Prostate gland (tissue), 2 donors: Measurements from ENCODE around the gene NBAS. TPM values are rescaled to one million over a fixed set of nuclear protein-coding genes. Genes with fewer than 3 reads are reported as not detected.

Experiments used
- DNase-seq: peaks from one replicate; pipeline ENCODE4 v3.0.0-alpha.2; 2019; ENCODE audit warnings: low spot score
- H3K27ac ChIP-seq, 2 donors: fragments of 200-600 bp; sonication (generic); 2 replicates each; pipeline ENCODE4 v1.5.1; 2017 to 2019
- H3K27me3 ChIP-seq: fragments of 200-600 bp; sonication (generic); replicated peaks from 2 replicates; pipeline ENCODE4 v1.5.1; 2019; ENCODE audit not compliant: insufficient read depth
- H3K36me3 ChIP-seq, 2 donors: fragments of 200-600 bp; sonication (generic); 1 replicate in 1 of 2; 2 replicates in 1 of 2; pipeline versions ENCODE4 v1.5.1 to v1.8.1; 2017 to 2019
- H3K4me1 ChIP-seq: fragments of 200-600 bp; sonication (generic); replicated peaks from 2 replicates; pipeline ENCODE4 v1.5.1; 2019
- H3K4me3 ChIP-seq, 2 donors: fragments of 200-600 bp; sonication (generic); 2 replicates each; pipeline ENCODE4 v1.5.1; 2017 to 2019
- H3K9me3 ChIP-seq: fragments of 200-600 bp; sonication (generic); 2 replicates; pipeline ENCODE4 v1.5.1; 2017
- POLR2A ChIP-seq: fragments of 450-650 bp; IDR thresholded peaks from one replicate; pipeline ENCODE4 v1.6.1; 2016; ENCODE audit warnings: antibody characterized with exemption, mild to moderate bottlenecking
- POLR2AphosphoS5 ChIP-seq: sonication (generic); formaldehyde crosslinking; IDR thresholded peaks from one replicate; pipeline ENCODE4 v1.6.1; 2017; ENCODE audit warnings: antibody characterized with exemption
- WGBS: methylation state at CpG from one replicate; pipeline ENCODE4 v1.1.5; 2018; 5-methylcytosine and 5-hydroxymethylcytosine counted together
- intact Hi-C: fragments of 100-400 bp; cut with DNase I; formaldehyde crosslinking; loops from one replicate; pipeline ENCODE4 v1.14.2; 2022
- total RNA-seq, 2 donors: library from RNA; depleted of rRNA; stranded (reverse); fragments of >200 nt; gene quantifications; one replicate each; pipeline ENCODE4 v1.1.0, GENCODE V29; 2016
- TF ChIP-seq, protein P1 (sequence below), 4 experiments: fragments of 200-600 bp in 2 of 4; fragments of 450-650 bp in 2 of 4; sonication (generic) in 2 of 4; IDR thresholded peaks; 1 replicate in 3 of 4; 2 replicates in 1 of 4; pipeline ENCODE4 v1.5.1; 2016 to 2019; ENCODE audit warnings: antibody characterized with exemption in 4 of 4, mild to moderate bottlenecking in 2 of 4, moderate library complexity in 2 of 4

NBAS gene
- total RNA-seq, 2 donors from 2014 or later = 34.8 to 55.0 TPM

DNA sequence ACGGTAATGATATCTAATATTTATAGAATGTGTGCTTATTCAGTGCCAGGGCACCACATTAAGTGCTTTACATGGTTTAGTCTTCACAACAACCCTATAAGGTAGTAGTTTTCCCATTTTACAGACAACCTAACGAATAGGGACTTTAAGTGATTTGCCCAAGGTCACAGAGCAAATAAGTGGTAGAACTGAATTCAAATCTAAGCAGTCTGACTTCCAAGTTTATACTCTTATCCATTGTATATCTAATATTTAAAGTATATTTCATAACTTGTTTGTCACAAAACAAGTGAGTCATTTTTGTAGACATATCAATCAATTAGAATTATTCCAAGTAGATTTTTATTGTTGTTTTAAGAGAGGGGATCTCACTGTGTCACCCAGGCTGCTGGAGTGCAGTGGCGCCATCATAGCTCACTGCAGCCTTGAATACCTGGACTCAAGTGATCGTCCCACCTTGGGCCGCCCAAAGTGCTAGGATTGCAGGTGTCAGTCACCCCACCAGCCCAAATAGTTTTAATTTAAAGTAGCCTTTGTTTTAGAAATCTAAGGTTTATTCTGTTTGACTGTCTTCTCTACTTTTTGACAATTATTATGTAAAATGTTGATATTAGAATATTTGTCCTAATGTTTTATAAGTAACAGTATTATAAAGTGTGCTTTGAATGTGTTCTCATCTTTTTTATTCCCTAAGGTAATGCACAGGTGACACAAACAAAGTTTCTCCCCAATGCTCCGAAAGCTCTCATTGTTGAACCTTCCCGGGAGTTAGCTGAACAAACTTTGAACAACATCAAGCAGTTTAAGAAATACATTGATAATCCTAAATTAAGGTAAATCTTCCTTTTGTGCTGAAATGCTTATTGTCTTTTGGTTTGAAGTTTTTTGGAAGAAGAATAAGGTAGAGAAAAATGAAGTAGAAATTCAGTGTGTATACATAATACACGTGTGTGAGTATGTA lies 45.6 kb upstream of the NBAS start:
- H3K27me3 ChIP-seq = no peaks in the 10 kb centered on the region
- H3K9me3 ChIP-seq = no peaks in the 10 kb centered on the region
- no peak for DNase-seq
- no peaks in the 10 kb centered on the region for H3K4me1 ChIP-seq
- H3K27ac ChIP-seq = no peak overlapping the region
- TF ChIP-seq, protein P1, sequence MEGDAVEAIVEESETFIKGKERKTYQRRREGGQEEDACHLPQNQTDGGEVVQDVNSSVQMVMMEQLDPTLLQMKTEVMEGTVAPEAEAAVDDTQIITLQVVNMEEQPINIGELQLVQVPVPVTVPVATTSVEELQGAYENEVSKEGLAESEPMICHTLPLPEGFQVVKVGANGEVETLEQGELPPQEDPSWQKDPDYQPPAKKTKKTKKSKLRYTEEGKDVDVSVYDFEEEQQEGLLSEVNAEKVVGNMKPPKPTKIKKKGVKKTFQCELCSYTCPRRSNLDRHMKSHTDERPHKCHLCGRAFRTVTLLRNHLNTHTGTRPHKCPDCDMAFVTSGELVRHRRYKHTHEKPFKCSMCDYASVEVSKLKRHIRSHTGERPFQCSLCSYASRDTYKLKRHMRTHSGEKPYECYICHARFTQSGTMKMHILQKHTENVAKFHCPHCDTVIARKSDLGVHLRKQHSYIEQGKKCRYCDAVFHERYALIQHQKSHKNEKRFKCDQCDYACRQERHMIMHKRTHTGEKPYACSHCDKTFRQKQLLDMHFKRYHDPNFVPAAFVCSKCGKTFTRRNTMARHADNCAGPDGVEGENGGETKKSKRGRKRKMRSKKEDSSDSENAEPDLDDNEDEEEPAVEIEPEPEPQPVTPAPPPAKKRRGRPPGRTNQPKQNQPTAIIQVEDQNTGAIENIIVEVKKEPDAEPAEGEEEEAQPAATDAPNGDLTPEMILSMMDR (IDR thresholded peaks at IDR 0.05) = no peak
- TF ChIP-seq POLR2AphosphoS5 = no peak
- TF ChIP-seq POLR2A = no peak
- H3K36me3 ChIP-seq = peaks cover 13 to 29% of the 10 kb centered on the region in 2 donors
- 87% methylated on average over 8 of the region's 8 CpGs for WGBS
- intact Hi-C loops = no loop called here
- H3K4me3 ChIP-seq = no peak overlapping the region

DNA sequence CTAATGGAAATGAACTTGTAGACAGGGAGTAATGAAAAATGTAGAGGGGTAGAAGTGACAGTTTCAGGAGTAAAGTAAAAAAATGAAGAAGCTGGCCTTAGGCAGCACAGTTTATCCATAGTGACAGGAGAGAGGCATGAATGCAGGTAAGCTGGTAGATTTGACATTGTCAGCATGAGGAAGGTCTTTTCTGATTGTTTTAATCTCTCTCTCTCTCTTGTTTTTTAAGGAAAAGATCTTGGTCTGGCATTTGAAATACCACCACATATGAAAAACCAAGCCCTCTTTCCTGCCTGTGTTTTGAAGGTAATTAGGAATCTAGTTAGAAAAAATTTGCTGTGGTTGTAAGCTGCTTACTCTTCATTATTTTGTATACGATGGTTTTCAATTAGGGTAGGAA lies 44.6 kb upstream of the NBAS start:
- no peak for DNase-seq
- 49% methylated on average over 1 of the region's 1 CpG for WGBS
- no peak overlapping the region for H3K4me3 ChIP-seq
- no peaks in the 10 kb centered on the region for H3K9me3 ChIP-seq
- no peaks in the 10 kb centered on the region for H3K4me1 ChIP-seq
- H3K27me3 ChIP-seq = no peaks in the 10 kb centered on the region
- H3K27ac ChIP-seq = no peak overlapping the region
- H3K36me3 ChIP-seq = peaks cover 13 to 34% of the 10 kb centered on the region in 2 donors
- intact Hi-C loops = no loop called here
- TF ChIP-seq, protein P1 (IDR thresholded peaks at IDR 0.05) = no peak
- TF ChIP-seq POLR2AphosphoS5 = no peak
- TF ChIP-seq POLR2A = no peak

- Histone ChIP-seq H3K4me1 (no peaks in the 10 kb centered on the region), H3K27me3 (no peaks in the 10 kb centered on the region), H3K36me3 (peaks cover 18 to 34% of the 10 kb centered on the region in 2 donors), H3K4me3 (no peak overlapping the region), H3K27ac (no peak overlapping the region), H3K9me3 (no peaks in the 10 kb centered on the region)
- TF ChIP-seq POLR2A = no peak
- 96% methylated on average over 2 of the region's 2 CpGs for WGBS
- intact Hi-C loops = no loop called here
- no peak for DNase-seq
Measured at GRCh38 chr2:15603948-15604347, 42.8 kb upstream of the NBAS start.

DNA sequence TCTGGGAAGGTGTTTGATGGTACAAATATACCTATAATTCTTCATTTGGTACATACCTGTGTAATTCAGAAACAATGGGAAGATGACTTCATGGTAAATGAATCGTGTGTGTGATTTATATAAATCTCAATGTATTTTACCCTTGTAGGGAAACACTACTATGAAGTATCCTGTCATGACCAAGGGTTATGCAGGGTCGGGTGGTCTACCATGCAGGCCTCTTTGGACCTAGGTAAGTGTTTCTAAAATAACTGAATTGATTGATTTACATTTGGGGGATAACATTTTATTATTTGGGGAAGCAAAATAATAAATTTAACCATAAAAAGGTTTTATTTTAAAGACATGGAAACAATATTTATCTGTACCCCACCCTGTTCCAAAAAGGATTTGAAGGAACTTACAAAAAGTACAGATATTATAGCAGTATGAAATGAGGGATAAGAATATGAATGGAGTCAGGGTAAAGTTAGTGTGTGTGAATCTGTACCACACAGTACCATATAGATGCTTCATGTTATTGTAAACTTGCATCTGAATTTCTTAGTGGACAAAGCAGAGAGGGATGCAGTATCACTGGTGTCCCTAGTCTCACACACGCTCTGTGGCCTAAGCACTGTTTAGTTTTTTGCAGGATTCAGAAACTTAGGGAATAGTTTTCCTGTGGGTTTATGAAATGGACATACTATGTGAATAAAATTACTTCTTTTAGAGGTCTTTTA lies 42.1 kb upstream of the NBAS start:
- Histone ChIP-seq H3K4me3 (no peak overlapping the region), H3K27me3 (no peaks in the 10 kb centered on the region), H3K4me1 (no peaks in the 10 kb centered on the region), H3K27ac (no peak overlapping the region), H3K9me3 (no peaks in the 10 kb centered on the region), H3K36me3 (peaks cover 18 to 34% of the 10 kb centered on the region in 2 donors)
- TF ChIP-seq, protein P1 (IDR thresholded peaks at IDR 0.05) = no peak
- no peak for TF ChIP-seq POLR2A
- TF ChIP-seq POLR2AphosphoS5 = no peak
- 94% methylated on average over 3 of the region's 3 CpGs for WGBS
- intact Hi-C loops = no loop called here
- no peak for DNase-seq

GRCh38 chr2:15602393-15602792 lies 41.3 kb upstream of the NBAS start:
- intact Hi-C loops = no loop called here
- Histone ChIP-seq H3K4me1 (no peaks in the 10 kb centered on the region), H3K4me3 (no peak overlapping the region), H3K27ac (no peak overlapping the region), H3K36me3 (peaks cover 14 to 36% of the 10 kb centered on the region in 2 donors), H3K9me3 (no peaks in the 10 kb centered on the region), H3K27me3 (no peaks in the 10 kb centered on the region)
- 86% methylated on average over 8 of the region's 8 CpGs for WGBS
- no peak for TF ChIP-seq POLR2AphosphoS5
- TF ChIP-seq, protein P1 (IDR thresholded peaks at IDR 0.05) = no peak
- no peak for DNase-seq
